GM18868 (cell line): ENCODE measurements around the gene CNTFR.

ENCODE experiments used
- ATAC-seq: cut with Tn5 transposase; IDR thresholded peaks from one replicate; pipeline ENCODE4 v1.9.1; 2021; ENCODE audit warnings: mild to moderate bottlenecking, moderate library complexity; ENCODE audit not compliant: unreplicated experiment

Gene CNTFR

DNA sequence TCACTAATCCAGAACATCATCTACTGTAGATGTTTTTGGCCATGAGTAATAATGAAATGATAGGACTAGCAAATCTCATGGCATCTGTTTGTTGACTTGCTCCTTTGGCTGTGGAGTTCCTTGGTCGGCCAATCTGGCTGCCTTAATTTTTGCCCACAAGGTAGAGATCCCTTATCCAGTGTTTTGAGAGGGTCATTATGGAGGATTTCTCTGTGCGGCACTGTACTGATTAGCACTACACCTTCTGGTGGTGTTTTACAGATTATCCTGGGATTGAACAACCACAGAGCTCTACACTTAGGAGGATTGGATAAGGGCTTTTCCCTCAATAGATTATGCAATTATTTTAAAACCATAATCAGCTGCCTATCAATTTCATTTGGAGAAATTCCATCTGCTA, 63.5 kb downstream of the CNTFR start:
- ATAC-seq: no peak

DNA sequence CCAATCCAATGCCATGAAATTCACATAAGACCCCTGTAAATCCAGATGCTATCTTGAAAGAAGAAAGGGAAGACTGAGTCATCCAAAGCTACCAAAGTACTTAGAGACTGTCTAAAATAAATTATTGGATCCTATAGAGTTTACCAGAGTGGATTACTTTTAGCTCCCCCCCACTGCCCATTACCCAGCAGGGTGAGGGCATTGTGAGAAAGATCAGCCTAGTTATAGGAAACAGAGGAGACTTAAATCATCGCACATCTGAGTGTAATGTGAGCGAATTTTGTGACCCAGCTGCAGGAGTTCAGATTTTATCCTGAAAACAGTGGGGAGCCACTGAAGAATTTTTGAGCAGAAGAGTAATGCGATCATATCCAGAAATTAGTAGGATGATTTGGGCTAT, 65.2 kb downstream of the CNTFR start:
- ATAC-seq: no peak

DNA sequence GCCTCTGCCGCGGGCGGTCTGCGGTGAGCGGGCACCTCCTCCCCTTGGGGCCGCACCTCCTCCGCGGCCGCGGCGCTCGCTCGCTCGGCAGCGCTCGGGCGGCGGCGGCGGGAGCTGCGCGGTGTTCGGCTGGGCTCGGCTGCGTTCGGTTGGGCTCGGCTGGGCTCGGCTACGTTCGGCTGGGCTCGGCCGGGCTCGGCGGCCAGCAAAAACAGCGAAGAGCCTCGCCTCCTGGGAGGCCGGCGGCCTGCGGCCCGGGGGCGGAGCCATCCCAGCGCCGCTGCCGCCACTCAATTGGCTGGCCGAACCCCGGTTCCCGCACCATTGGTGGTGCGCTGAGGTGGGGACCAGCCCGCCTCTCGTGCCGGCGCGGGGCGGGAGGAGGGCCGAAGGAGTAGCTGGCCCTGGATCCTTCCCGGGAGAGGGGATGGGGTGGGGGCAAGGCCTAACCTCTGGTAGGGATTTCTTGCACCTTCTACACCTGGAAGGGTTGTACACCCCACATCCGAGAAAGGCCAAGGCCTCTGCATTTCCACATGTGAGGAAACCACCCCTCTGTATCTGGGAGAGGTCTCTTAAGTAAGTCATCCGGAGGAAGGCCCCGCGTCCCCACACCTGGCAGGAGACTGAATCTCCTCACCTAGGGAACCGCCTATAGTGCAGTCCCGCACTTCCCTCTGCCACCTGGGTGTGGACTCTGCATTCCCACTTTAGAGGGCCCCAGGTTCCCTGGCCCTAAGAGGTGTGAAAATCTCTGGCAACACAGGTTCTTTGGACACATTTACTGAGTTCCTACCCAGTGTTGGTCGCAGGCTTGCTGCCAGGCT, 66.3 kb downstream of the CNTFR start, which contains the start of gene ENHO:
TSS of gene ENHO (minus strand) at position 20 of the 827 bp plus-strand sequence. CDS start 1,295 bp downstream, outside the sequence.
- ATAC-seq: peak; percentile 80

DNA sequence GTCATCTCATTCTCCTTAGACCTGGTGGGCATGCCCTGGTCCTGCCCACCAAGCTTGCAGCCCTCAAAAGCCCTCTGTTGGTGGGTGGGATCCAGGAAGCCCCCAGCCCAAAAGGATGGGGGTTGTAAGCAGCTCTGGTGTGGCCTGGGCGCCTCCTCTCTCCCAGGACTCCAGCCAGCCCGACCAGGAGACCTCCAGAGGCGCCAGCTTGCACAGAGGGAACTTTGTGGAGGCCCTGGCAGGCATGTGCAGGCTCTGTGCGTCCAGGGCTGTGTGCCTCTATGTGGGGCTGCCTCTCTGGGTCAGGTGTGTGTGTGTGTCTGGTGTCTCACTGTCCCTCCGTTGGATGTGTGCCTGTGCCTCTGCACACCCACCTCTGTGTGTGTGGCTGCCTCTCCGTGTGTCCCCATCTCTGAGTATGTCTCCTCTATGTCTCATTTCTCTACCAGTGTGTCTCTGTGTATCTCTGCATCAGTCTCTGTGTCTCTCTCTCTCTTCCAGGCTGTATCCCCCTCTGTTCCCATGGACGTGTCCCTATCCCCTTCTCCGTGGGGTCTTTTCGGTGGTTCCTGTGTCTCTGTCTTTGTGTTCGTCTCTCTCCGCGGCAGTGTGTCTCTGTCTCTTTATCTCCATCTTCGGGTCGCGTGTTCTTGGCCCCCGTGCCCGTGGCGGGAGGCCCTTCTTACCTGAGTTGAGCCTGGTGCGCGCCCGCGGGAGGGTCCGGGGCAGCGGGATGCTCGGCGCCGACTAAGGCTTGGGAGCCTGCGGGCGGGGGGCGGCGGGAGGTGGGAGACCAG, 67.2 kb downstream of the CNTFR start:
- no peak for ATAC-seq

DNA sequence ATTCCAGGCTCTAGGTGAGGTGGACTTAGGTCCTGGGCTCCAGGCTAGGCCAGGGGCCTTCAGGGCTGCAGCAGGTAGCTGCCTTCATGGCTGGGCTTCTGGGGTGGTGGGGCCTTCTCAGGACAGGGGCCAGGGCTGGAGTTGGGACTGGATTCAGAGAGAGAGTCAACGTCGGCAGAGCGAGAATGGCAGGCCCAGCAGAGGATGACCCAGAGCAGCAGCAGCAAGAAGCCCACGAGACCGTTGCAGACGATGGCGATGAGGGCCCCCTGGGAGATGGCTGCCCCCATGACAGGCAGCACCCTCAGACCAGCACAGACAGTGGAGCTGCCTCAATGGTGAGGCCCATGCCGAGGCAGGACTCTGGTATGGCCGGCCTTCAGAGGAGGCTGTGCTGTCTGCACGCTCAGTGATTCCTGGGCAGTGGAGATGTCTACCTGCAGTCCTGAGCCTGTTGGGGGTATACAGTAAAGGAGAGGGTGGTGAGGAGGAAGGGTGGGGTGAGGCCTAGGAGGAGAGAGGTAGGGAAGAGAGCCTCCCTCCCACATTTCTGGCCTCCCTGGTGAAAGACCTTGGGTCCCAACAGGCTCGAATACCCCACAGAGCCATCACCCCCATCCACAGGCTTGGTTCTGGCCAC, 68.0 kb downstream of the CNTFR start:
- no peak for ATAC-seq

DNA sequence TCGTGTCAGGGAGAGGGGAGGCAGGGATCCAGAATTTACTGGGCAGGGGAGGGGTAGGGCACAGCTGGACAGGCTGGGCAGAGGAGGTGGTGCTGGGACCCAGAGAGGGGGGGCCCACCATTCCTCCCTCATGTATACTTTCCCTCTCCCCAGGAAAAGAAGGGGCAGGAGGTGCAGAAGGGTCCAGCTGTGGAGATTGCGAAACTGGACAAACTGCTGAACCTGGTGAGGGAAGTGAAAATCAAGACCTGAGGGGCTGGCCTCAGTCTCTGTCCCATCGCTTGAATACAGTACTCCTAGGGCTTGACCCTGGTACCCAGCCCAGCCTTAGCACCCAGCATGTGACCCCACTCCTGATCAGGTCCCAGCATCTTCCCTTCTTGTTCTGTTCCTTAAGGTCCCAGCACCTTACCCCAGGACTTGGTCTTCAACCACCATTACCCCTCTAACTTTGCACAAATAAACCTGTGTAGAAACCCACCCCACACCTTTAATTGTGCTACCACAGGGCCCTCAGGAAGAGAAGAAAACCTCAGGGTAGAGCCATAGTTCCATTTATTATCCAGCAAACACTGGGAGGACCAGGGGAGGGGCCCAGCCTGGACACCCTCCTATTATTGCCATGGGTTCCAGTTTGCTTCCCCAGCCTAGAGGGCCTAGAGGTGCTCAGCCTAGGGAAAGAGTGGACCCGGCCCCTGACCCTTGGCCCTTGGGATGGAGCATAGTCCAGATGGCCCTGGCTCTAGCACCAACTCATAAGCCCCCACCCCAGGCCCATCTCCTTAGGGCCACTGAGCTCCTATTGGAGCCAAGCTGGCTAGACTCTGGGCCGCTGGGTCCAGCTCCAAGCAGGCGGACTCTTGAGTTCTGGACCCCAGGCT, 68.8 kb downstream of the CNTFR start:
- ATAC-seq: no peak

DNA sequence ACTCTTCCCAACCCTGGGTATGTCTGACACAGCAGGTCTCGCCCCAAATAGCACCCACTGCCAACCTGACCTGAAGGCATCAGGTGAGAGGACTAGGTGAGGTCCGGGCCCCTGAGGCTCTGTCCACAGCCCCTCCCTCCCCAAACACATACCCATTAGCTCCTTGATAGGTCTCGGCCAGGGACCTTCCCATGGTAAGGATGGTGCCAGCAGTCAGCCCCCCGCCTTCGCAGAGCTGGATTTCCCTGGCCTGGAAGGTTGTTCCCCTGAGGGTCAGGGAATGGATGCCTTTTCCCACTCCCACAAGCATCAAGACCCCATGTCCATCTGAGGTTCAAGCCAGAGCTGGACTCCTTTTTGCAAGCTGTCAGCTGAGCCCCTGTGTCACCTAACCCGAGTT, 69.4 kb downstream of the CNTFR start:
- no peak for ATAC-seq

DNA sequence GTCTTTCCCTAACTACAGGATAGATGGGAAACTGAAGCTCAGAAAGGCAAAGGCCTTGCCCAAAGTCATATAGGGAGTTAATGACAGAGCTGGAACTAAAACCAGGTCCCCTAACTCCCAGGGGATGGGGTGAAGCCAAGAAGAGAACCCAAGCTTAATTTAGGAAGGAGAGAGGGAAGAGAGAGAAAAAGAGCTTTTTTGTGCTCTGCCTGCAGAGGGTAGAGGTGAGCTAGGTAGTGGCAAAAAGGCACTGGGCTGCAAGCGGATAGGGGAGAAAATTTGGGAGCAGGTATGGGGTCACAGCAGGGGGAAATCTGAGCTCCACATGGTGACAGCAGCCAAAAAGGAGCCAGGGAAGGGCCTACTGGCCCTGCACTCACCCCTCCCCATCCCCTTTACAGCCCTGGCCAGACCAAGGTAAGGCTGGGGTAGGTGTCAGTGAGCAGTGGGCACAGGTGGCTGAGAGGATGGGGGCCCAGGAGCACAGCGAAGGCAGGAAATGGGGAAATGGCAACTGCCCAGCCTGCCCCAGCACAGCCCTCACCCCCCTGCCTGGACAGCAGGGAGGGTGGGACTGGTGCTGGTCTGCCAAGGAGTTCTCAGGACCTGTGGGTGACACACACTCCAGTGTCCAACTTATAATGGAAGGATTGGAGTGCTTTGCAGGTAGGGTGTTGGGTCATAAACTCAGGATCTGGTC, 70.1 kb downstream of the CNTFR start:
- no peak for ATAC-seq

DNA sequence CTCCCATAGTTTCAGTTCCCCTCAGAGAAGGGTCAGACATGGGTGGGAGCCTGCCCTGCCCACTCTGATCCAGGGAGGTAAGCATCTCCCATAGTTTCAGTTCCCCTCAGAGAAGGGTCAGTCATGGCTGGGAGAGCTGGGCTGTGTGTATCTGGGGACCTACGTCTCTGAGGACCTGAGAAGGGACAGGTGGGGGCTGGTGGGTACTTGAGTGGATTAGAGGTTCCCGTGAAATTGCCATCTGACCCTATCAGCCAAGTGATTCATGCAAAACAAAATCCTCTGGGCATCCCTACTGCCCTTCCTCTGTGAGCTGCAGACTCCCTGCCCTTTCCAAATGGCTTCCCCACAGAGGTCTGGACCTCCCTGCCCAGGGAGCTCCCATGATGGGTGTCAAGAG, 70.6 kb downstream of the CNTFR start:
- no peak for ATAC-seq

DNA sequence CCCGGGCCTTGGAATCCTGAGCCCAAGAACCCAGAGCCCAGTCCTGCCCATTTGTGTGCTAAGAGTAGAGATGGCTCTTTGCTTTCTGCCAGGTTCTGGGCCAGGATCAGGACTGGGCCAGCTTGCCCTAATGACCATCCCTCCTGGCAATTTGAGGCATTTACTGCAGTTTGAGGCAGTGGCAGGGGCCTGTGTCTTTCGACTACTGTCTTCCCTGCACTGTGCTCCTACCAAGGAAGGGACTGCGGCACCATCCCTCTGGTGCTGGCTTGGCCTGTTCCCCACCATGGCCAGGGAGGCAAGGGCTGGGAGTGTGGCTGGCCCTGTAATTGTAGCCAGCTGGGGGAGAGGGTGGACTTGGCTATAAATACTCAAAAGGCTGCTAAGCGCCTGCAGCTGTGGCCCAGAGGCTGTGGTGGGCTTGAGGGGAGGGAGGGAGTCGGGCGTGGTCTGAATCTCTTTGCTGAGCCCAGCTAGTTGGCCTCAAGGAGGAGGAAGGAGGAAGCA, 71.4 kb downstream of the CNTFR start:
- ATAC-seq: no peak

DNA sequence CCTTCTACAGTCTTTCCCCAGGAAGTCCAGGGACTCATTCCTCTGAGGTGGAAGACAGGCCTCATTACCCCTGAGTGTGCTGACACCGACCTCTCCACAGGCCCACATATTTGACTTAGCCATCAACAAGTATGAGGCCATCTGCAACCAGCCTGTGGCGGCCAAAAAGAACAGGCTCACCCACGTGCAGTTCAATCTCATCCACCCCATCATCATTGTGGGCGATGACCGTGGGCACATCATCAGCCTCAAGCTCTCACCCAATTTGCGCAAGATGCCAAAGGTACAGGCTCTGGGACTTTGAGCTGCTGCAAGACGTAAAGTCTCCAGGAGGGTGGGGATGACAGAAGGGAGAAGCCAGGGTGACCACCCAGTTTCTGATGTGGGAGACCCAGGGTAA, 72.3 kb downstream of the CNTFR start:
- no peak for ATAC-seq

DNA sequence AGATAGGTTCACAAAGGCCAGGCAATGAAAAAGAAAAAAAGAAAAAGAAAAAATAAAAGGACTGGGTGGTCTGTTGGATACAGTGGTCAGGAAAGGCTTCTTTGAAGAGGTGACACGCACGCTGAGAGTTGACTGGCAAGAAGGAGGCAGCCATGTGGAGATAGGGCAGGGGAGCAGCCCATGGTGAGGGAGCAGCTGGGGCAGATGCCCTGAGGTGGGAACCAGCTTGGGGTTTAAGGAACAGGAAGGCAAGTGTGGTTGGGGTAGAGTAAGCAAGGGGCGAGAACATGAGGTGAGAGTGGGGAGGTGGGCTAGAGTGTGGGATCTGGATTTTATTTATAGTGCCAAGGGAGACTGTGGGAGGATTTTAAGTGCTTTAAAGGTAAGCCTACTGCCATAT, 73.6 kb downstream of the CNTFR start:
- no peak for ATAC-seq

DNA sequence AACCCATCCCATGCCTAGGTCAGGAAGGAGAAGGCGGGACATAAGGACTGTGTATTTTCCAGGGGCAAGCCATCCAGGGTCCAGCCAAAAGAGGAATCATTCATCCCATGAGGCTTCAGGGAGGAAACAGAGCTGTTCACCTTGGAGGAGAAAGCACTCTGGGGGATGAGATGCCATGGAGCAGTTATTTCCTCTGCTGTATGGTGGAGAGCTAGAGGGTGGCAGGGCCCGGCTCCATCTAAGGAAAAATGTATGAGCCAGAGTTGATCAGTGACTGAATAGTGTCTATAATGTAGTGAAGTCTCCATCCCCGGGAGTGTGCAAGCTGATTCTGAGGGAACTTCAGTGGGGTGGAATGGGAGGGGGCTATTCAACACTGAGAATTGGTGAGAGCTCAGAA, 74.7 kb downstream of the CNTFR start:
- no peak for ATAC-seq

DNA sequence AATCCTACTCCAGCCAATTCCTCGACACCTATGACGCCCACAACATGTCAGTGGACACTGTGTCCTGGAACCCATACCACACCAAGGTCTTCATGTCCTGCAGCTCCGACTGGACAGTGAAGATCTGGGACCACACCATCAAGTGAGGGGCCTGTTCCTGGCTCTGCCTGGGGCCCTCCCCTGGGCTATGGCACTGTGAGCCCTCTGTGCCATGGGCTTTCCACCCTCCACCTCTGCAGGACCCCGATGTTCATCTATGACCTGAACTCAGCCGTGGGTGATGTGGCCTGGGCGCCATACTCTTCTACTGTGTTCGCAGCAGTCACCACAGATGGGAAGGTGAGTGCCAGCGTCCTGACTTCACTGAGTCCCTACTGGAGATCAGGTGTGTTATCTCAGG, 75.1 kb downstream of the CNTFR start:
- no peak for ATAC-seq

DNA sequence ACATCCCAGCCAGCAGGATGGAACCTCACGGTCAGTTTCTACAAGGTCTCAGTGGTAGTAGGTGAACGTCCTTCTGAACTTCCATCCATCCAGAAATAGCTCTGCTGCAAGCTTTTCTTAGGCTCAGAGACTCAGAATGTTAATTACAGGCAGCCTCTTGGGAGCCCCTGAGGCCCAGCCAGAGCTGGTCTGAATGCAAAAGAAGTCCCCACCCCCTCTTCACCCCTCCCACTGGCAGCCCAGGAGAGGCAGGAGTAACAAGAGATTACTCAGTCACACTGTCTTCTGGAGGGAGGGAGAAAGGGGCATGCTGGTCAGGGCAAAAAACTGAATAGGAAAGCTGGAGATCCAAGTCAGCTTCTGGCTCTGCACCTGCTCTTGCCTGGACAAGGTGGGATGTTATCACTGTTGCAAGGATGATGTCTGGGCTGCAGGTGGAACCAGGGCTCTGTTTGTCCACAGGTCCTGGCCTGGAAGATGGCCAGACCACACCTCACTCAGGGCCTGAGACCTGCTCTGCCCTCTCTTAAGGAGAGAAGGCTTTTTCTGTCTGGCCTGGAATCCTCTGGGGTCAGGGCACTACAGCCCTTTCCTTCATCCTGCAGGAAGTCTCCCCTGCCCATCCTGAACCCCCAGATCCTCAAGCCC, 75.8 kb downstream of the CNTFR start:
- no peak for ATAC-seq

DNA sequence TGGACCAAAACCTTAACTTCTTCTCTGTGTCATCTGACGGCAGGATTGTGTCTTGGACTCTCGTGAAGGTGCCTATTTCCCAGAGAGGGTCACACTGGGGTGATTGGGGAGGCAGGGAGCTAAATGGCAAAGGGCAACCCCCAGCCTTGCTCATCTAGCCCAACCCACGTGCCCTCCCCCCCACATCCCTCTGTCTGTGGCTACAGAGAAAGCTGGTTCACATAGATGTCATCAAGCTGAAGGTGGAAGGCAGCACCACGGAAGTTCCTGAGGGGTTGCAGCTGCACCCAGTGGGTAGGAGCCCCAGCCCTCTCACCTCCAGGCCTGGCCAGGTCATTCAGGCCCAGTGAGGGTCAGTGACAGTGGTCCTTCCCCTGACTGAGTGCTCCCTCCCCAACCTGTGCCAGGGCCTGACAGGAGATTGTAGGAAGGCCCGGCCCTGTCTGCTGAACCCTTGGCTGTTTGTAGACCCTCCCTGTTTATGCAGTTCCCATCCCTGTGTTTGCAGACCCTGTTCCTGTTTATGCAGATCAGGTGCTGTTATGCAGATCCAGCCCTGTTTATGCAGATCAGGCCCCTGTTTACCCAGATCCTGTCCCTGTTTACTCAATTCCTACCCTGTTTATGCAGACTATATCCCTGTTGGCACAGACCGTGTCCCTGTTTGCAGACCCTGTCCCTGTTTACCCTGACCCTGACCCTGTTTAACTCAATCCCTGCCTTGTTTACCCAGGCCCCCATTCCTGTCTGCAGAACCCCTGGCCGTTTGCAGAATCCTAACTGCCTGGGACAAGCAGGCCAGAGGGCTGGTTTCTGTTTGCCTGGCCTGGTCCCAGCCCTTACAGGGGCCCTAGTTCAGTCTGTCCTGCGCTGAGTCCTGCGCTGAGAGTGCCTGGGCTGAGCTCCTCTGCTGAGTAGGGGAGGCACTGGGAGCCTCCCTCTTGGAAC, 77.1 kb downstream of the CNTFR start:
- no peak for ATAC-seq

DNA sequence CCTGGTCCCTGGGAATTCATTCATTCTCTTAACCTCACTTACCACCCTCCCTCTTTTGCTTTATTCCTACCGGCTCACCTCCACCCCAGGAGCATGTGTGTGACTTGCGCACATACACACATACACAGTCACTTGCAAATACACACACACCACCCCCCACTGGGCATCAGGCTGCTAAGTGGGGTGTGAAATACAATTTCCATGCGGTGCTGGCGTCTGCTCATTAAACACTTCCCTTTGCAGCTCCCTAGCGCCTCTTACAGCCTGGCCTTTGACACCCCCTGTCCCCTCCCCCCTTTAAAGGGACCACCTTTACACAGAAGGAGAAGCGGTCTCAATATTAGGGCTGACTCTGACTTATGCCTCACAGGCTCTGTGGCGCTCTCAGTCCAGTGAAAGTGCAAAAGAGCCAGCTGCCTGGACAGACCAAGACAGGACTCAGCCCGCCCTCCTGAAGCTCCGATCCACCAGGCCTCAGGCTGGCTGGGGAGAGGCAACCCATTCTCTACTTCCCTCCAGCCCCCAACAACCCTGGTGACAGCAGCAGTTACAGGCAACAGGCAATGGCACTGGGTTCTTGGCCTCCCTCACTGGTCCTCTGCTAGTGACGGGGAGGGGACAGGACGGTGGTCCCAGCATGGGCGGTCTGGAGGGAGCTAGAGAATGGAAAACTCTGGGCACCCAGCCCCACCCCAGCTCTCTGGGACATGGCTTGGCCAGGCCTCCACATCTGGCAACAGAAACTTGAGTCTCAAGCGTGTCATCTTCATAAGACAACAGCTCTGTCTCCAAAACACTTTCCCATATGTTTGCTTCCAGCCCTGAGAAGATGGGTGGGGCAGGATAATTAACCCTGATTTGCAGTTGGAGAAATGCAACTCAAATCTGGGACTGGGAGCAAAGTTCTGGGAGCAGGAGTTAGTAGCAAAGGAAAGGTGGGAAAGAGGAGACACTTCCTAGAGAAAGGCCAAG, 78.7 kb downstream of the CNTFR start:
- ATAC-seq: no peak
